Stimulated activated CD8-positive, alpha-beta memory T cell treated with anti-CD3 and anti-CD28 coated beads, Interleukin-7, amount 100 ng/mL, for 48 hours (primary cell): ENCODE data around the gene CSMD2.

Experiments
- DNase-seq, 2 donors: peaks; one replicate each; pipeline ENCODE4 v3.0.0-alpha.2; 2020; ENCODE audit warnings: low read depth in 1 of 2; ENCODE audit errors: extremely low read depth in 1 of 2

CSMD2 gene

GRCh38 chr1:33908324-33908956 lies 256.6 kb downstream of the CSMD2 start:
- no peak for DNase-seq

- DNase-seq: no peak
Observed at GRCh38 chr1:33906156-33906555, 258.9 kb downstream of the CSMD2 start.

- no peak for DNase-seq
Observed at GRCh38 chr1:33905241-33905640, 259.8 kb downstream of the CSMD2 start.

GRCh38 chr1:33903210-33903589 lies 261.8 kb downstream of the CSMD2 start:
- no peak for DNase-seq

GRCh38 chr1:33902486-33903209 lies 262.4 kb downstream of the CSMD2 start:
- no peak for DNase-seq

- DNase-seq: no peak
Observed at GRCh38 chr1:33899746-33900145, 265.3 kb downstream of the CSMD2 start.

- no peak for DNase-seq
Observed at GRCh38 chr1:33898881-33899280, 266.1 kb downstream of the CSMD2 start.

GRCh38 chr1:33898406-33898805 lies 266.6 kb downstream of the CSMD2 start:
- DNase-seq: no peak

GRCh38 chr1:33897092-33897725 lies 267.8 kb downstream of the CSMD2 start:
- no peak for DNase-seq

- DNase-seq: no peak
Observed at GRCh38 chr1:33895976-33896375, 269.1 kb downstream of the CSMD2 start.

GRCh38 chr1:33895396-33895795 lies 269.6 kb downstream of the CSMD2 start:
- DNase-seq: no peak

GRCh38 chr1:33893147-33893830 lies 271.7 kb downstream of the CSMD2 start:
- DNase-seq: no peak

- DNase-seq: no peak
Observed at GRCh38 chr1:33886496-33886895, 278.5 kb downstream of the CSMD2 start.

- no peak for DNase-seq
Observed at GRCh38 chr1:33880305-33880704, 284.7 kb downstream of the CSMD2 start.

- no peak for DNase-seq
Observed at GRCh38 chr1:33878392-33878791, 286.6 kb downstream of the CSMD2 start.

- no peak for DNase-seq
Observed at GRCh38 chr1:33876970-33877650, 287.9 kb downstream of the CSMD2 start.

GRCh38 chr1:33875862-33876261 lies 289.2 kb downstream of the CSMD2 start:
- no peak for DNase-seq

- no peak for DNase-seq
Observed at GRCh38 chr1:33874636-33875035, 290.4 kb downstream of the CSMD2 start.

- DNase-seq: no peak
Observed at GRCh38 chr1:33872683-33873082, 292.3 kb downstream of the CSMD2 start.

- DNase-seq: no peak
Observed at GRCh38 chr1:33872275-33872674, 292.8 kb downstream of the CSMD2 start.

GRCh38 chr1:33867684-33868083 lies 297.3 kb downstream of the CSMD2 start:
- DNase-seq: no peak
